Loucy (cell line): Measurements from ENCODE around the gene SERPINB12.

Source experiments
- H2AFZ ChIP-seq: fragments of 200-600 bp; sonication (generic); 2 replicates; pipeline ENCODE4 v1.6.0; 2016; ENCODE audit warnings: antibody characterized with exemption, mild to moderate bottlenecking, low read length, moderate library complexity
- H3F3A ChIP-seq: fragments of 200-600 bp; 2 replicates; pipeline ENCODE4 v1.6.0; 2016; ENCODE audit warnings: antibody characterized with exemption, low read depth, mild to moderate bottlenecking
- H3K27me3 ChIP-seq: fragments of 200-600 bp; sonication (generic); 2 replicates; pipeline ENCODE4 v1.6.1; 2014; ENCODE audit warnings: low read length, mild to moderate bottlenecking; ENCODE audit not compliant: insufficient read depth, poor library complexity, severe bottlenecking
- H3K36me3 ChIP-seq: fragments of 200-600 bp; sonication (generic); 2 replicates; pipeline ENCODE4 v1.6.1; 2016; ENCODE audit warnings: low read length; ENCODE audit not compliant: insufficient read depth
- H3K4me1 ChIP-seq: fragments of 200-600 bp; sonication (generic); 2 replicates; pipeline ENCODE4 v1.5.1; 2014; ENCODE audit warnings: low read length, mild to moderate bottlenecking; ENCODE audit not compliant: insufficient read depth, poor library complexity, severe bottlenecking
- H3K4me2 ChIP-seq: fragments of 200-600 bp; sonication (generic); 2 replicates; pipeline ENCODE4 v1.6.0; 2014; ENCODE audit warnings: antibody characterized with exemption, low read length, low read depth, mild to moderate bottlenecking; ENCODE audit not compliant: poor library complexity, severe bottlenecking
- H3K4me3 ChIP-seq: fragments of 200-600 bp; sonication (generic); 2 replicates; pipeline ENCODE4 v1.5.1; 2014; ENCODE audit warnings: low read length, mild to moderate bottlenecking, mixed read lengths; ENCODE audit not compliant: poor library complexity, severe bottlenecking
- H3K79me2 ChIP-seq: fragments of 200-600 bp; sonication (generic); 2 replicates; pipeline ENCODE4 v1.6.1; 2014; ENCODE audit warnings: low read length; ENCODE audit not compliant: insufficient read depth
- H3K9ac ChIP-seq: fragments of 200-600 bp; sonication (generic); 2 replicates; pipeline ENCODE4 v1.6.0; 2014; ENCODE audit warnings: mild to moderate bottlenecking, low read depth, low read length, moderate library complexity; ENCODE audit not compliant: poor library complexity, severe bottlenecking
- H3K9me2 ChIP-seq: fragments of 200-600 bp; sonication (generic); replicated peaks from 2 replicates; pipeline ENCODE4 v1.6.1; 2016; ENCODE audit warnings: low read depth, low read length, mixed read lengths
- H3K9me3 ChIP-seq: fragments of 200-600 bp; sonication (generic); 2 replicates; pipeline ENCODE4 v1.6.1; 2014; ENCODE audit warnings: mild to moderate bottlenecking, antibody characterized with exemption, low read length, low read depth; ENCODE audit not compliant: insufficient read depth
- H4K20me1 ChIP-seq: fragments of 200-600 bp; sonication (generic); 2 replicates; pipeline ENCODE4 v1.6.0; 2014; ENCODE audit warnings: antibody characterized with exemption, low read length, mild to moderate bottlenecking; ENCODE audit not compliant: insufficient read depth, poor library complexity, severe bottlenecking
- CTCF ChIP-seq: fragments of 200-600 bp; sonication (generic); conservative IDR thresholded peaks from 2 replicates; pipeline ENCODE4 v1.5.1; 2014; ENCODE audit warnings: mild to moderate bottlenecking, antibody characterized with exemption, low read length
- EZH2phosphoT487 ChIP-seq: fragments of 200-600 bp; IDR thresholded peaks from 2 replicates; pipeline ENCODE4 v1.6.1; 2018; ENCODE audit warnings: antibody characterized with exemption, mild to moderate bottlenecking, moderate library complexity, borderline replicate concordance

The SERPINB12 gene

GRCh38 chr18:63551769-63552168, 9.6 kb downstream of the SERPINB12 start:
- Histone ChIP-seq H3F3A (no peaks in the 10 kb centered on the region), H3K9me3 (no peaks in the 10 kb centered on the region), H2AFZ (no peak overlapping the region), H3K4me3 (no peak overlapping the region), H3K9ac (no peak overlapping the region), H3K36me3 (no peaks in the 10 kb centered on the region), H3K4me2 (no peak overlapping the region), H4K20me1 (no peaks in the 10 kb centered on the region), H3K27me3 (peaks cover 8% of the 10 kb centered on the region), H3K4me1 (no peaks in the 10 kb centered on the region), H3K79me2 (no peaks in the 10 kb centered on the region), H3K9me2 (no peaks in the 10 kb centered on the region)
- TF ChIP-seq CTCF: no peak
- no peak for TF ChIP-seq EZH2phosphoT487

- Histone ChIP-seq H3K4me3 (no peak overlapping the region), H3K9ac (no peak overlapping the region), H4K20me1 (no peaks in the 10 kb centered on the region), H3K4me2 (no peak overlapping the region), H3K27me3 (peaks cover 8% of the 10 kb centered on the region), H3K9me2 (no peaks in the 10 kb centered on the region), H3K79me2 (no peaks in the 10 kb centered on the region), H3F3A (no peaks in the 10 kb centered on the region), H3K9me3 (no peaks in the 10 kb centered on the region), H3K4me1 (no peaks in the 10 kb centered on the region), H2AFZ (no peak overlapping the region), H3K36me3 (no peaks in the 10 kb centered on the region)
- TF ChIP-seq EZH2phosphoT487 (no peak), CTCF (no peak)
Observed at GRCh38 chr18:63552581-63552980, 10.4 kb downstream of the SERPINB12 start.

- TF ChIP-seq CTCF (no peak), EZH2phosphoT487 (no peak)
- Histone ChIP-seq H3K27me3 (peaks cover 8% of the 10 kb centered on the region), H3K9ac (no peak overlapping the region), H2AFZ (no peak overlapping the region), H3F3A (no peaks in the 10 kb centered on the region), H3K36me3 (no peaks in the 10 kb centered on the region), H3K9me2 (no peaks in the 10 kb centered on the region), H3K4me1 (no peaks in the 10 kb centered on the region), H4K20me1 (no peaks in the 10 kb centered on the region), H3K9me3 (no peaks in the 10 kb centered on the region), H3K79me2 (no peaks in the 10 kb centered on the region), H3K4me2 (no peak overlapping the region), H3K4me3 (no peak overlapping the region)
Observed at GRCh38 chr18:63553081-63553480, 10.9 kb downstream of the SERPINB12 start.
